GM19043 (cell line): Measurements from ENCODE around the gene TMEM44.
"Not testable (repeated sequence)": the region's sequence is repeated elsewhere in the genome, so short reads cannot be mapped to it uniquely, and the experiment has no call there.

Experiments
- ATAC-seq: cut with Tn5 transposase; IDR thresholded peaks from one replicate; pipeline ENCODE4 v1.9.1; 2021; ENCODE audit warnings: low read depth; ENCODE audit not compliant: unreplicated experiment

Gene TMEM44

GRCh38 chr3:194560047-194560446, 73.2 kb downstream of the TMEM44 start:
- no peak for ATAC-seq

DNA sequence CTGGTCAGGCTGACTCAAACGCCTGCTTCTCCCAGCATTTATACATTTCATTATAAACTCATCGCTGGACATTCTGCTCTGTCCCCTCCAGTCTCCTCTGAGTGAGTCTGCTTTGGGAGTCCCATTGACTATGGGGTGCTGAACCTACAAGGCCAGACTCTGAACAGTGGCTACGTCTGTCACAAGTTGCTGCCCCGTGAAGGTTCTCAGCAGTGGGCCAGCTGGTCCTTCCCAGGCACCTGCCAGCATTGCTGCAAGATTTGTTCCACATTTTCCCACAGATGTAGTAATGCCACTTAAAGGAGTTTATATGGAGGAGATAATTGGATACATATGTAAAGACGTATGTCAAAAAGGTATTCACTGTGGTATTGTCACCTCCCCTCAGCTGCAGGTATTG, 73.7 kb downstream of the TMEM44 start:
- ATAC-seq: no peak

- ATAC-seq: no peak
Measured at GRCh38 chr3:194556086-194557056, 76.8 kb downstream of the TMEM44 start.

- ATAC-seq: no peak
Measured at GRCh38 chr3:194555175-194556062, 77.8 kb downstream of the TMEM44 start.

GRCh38 chr3:194554473-194555123, 78.6 kb downstream of the TMEM44 start:
- no peak for ATAC-seq

DNA sequence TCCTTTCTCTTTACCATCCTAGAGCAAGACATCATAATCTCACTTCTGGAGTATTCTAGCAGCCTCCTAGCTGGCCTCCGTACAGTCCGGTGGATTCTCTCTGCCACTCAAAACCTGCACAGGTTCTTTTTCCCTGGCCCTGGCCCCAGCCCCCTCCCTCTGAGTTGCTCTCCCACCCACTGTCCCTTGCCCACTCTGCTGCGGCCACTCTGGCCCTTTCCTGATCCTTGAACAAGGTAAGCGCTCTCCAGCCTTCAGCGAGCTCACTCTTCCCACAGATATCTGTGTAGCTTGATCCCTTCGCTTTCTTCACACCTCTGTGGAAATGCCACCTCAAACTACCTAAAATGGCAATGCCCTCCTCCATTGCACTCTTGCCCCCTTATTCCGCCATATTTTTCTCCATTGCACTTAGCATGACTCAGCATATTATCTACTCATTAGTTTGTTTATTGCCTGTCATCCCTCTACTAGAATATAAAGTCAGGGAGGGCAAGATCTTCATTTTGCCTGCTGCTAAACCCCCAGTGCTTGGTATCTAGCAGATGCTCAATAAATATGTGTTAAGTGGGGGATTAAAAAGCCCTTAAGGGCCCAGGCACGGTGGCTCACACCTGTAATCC, 80.8 kb downstream of the TMEM44 start:
- ATAC-seq: no peak

DNA sequence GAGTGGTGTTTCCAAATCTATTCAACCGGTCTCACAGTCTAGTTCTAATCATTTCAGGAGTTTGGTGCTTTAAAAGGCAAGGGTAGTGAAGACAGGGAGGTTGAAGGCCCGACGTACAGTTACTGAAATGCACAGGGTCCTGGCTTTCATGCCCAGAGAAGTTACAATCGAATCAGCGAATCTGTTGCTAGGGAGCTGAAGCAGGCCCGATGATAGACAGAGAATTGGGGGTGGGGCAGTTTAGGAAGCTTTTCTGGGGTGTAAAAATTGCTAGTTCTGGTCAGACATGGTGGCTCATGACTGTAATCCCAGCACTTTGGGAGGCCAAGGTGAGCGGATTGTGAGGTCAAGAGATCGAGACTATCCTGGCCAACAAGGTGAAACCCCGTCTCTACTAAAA, 83.4 kb downstream of the TMEM44 start:
- ATAC-seq: no peak

DNA sequence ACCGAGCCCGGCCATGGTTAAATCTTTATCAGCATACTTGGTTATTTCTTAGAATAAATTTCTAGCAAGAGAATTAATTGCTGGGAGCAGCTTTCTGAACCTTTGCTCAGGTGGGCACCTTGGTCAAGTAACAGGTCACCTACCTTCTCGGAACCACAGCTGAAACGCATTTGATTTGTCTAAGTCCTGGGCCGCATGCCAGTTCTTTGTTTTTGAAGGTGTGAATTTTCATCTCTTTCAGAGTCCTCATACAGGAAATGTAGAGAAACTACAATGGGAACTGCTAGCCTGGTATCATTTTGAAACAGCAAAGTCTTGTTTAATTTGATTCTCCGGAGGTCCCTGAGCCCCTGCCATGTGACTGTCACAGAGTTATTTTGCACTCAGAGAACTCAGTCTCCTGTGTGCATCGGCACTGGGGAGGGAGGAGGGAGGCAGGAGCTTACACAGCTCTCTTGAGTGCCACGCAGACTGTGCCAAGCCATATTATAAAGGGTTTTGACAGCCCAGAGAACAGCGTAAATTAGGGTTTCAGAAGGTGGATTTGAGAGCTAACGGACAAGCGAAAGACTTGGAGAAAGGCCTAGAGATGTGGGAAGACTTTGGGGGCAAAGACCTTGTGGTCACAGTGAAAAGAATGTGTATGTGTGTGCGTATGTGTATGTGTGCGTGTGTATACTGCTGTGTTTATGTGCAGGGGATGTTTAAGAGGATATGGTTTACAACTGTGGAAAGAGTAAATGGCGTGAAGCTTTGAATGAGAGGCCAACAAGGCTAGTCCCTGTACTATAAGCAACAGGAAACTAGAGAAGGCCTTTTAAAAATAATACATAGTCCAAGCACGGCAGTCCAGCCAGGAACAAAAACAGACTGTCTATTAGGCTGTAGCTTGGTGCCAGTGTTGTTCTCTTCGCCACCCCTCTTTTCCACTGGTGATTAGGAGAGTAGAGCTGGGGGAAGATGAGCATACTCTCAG, 84.6 kb downstream of the TMEM44 start:
- ATAC-seq: no peak

GRCh38 chr3:194547042-194547441, 86.2 kb downstream of the TMEM44 start:
- ATAC-seq: no peak

- ATAC-seq: not testable (repeated sequence)
Measured at GRCh38 chr3:194545538-194545937, 87.7 kb downstream of the TMEM44 start.

GRCh38 chr3:194543550-194543949, 89.7 kb downstream of the TMEM44 start:
- ATAC-seq: no peak

DNA sequence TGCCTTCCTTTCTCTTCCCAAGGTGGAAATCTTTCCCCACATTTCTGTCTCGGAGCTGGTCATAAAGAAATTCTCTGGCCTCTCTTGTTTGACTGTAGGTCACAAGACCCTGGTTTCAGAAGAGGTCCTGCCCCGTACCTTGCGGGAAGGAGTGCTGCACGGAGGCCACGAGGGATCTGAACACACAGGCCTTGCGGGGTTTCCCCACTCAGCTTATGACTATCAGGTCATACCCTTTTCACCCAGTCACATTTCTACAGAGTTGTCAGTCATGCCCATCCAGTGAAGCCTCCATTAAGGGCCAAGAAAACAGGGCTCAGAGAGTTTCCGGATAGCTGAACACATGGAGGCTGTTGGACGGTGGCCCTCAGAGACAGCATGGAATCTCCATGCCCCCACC, 91.7 kb downstream of the TMEM44 start:
- ATAC-seq: no peak

DNA sequence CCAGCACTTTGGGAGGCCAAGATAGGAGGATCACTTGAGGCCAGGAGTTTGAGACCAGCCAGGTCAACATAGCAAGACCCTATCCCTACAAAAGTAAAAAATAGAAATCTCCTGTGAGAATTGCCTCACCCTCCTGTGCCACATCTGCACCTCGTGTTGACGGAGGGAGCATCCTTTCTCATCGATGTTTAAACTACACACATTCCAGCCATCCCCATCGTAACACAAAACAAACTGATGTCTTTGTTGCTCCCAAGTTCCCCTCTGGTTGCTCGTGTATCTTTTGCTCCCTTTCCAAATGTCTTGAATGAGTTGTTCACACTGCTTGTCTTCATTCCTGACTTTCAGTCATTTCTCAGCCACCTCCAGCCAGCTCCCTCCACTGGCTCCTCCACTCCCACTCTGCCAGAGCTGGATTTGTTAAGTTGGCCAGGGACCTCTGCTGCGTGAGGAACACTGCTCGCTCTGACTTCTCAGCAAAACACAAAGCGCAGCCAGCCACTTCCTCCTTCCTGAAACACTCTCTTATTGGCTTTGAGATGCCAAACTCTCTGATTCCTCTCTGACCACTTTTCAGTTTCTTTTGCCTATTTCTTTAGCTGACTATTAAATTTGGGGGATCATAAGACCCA, 92.8 kb downstream of the TMEM44 start:
- no peak for ATAC-seq

- no peak for ATAC-seq
Measured at GRCh38 chr3:194539498-194539897, 93.7 kb downstream of the TMEM44 start.

- no peak for ATAC-seq
Measured at GRCh38 chr3:194537732-194538247, 95.4 kb downstream of the TMEM44 start.
